ENCODE data around the gene GZF1.
A peak's percentile ranks its signal among the peaks of the same experiment; 100 is the strongest.
"Not testable (repeated sequence)": the region's sequence is repeated elsewhere in the genome, so short reads cannot be mapped to it uniquely, and the experiment has no call there.

The GZF1 gene

GRCh38 chr20:23340524-23340923, 21.5 kb upstream of the GZF1 start:
- TF ChIP-seq, protein P1, sequence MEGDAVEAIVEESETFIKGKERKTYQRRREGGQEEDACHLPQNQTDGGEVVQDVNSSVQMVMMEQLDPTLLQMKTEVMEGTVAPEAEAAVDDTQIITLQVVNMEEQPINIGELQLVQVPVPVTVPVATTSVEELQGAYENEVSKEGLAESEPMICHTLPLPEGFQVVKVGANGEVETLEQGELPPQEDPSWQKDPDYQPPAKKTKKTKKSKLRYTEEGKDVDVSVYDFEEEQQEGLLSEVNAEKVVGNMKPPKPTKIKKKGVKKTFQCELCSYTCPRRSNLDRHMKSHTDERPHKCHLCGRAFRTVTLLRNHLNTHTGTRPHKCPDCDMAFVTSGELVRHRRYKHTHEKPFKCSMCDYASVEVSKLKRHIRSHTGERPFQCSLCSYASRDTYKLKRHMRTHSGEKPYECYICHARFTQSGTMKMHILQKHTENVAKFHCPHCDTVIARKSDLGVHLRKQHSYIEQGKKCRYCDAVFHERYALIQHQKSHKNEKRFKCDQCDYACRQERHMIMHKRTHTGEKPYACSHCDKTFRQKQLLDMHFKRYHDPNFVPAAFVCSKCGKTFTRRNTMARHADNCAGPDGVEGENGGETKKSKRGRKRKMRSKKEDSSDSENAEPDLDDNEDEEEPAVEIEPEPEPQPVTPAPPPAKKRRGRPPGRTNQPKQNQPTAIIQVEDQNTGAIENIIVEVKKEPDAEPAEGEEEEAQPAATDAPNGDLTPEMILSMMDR (IDR thresholded peaks at IDR 0.05; ENCODE audit: insufficient read depth, low read length, missing control alignments), result peak; percentile 71
- CTCF ChIA-PET, result interaction anchor here (0.6 to 11.3 kb wide), 22 partner anchors 8 to 1002 kb away, joined by 3 to 245 read pairs (median 5); partner anchors contain the start of gene THBD
- no peak overlapping the region for H3K4me3 ChIP-seq (ENCODE audit: low read depth, low read length)
- POLR2A ChIA-PET, result interaction anchor here (1.0 to 1.1 kb wide), 2 partner anchors 10 to 289 kb away, joined by 3 to 4 read pairs; partner anchors contain the start of gene NXT1
- peak; percentile 21 for DNase-seq (ENCODE audit: low read depth, low spot score)

- H3K4me3 ChIP-seq (ENCODE audit: low read depth, low read length), result no peak overlapping the region
- no peak for DNase-seq (ENCODE audit: low read depth, low spot score)
- ChIA-PET POLR2A (interaction anchor here (1.0 kb wide), 1 partner anchor 9 kb away, joined by 4 read pairs; the partner anchor contains the start of gene NXT1), CTCF (interaction anchor here (0.6 to 11.3 kb wide), 20 partner anchors 7 to 1002 kb away, joined by 3 to 245 read pairs (median 6); partner anchors contain the start of gene THBD)
- TF ChIP-seq, protein P1 (IDR thresholded peaks at IDR 0.05; ENCODE audit: insufficient read depth, low read length, missing control alignments), result no peak
Observed at GRCh38 chr20:23341073-23341472, 20.9 kb upstream of the GZF1 start.

- no peak for DNase-seq (ENCODE audit: low read depth, low spot score)
- ChIA-PET POLR2A (no interaction called here), CTCF (interaction anchor here (7.4 to 11.3 kb wide), 2 partner anchors 293 to 651 kb away, joined by 50 to 245 read pairs; partner anchors contain the start of gene THBD)
- H3K4me3 ChIP-seq (ENCODE audit: low read depth, low read length), result no peak overlapping the region
- TF ChIP-seq, protein P1 (IDR thresholded peaks at IDR 0.05; ENCODE audit: insufficient read depth, low read length, missing control alignments), result no peak
Observed at GRCh38 chr20:23343590-23343989, 18.4 kb upstream of the GZF1 start.

DNA sequence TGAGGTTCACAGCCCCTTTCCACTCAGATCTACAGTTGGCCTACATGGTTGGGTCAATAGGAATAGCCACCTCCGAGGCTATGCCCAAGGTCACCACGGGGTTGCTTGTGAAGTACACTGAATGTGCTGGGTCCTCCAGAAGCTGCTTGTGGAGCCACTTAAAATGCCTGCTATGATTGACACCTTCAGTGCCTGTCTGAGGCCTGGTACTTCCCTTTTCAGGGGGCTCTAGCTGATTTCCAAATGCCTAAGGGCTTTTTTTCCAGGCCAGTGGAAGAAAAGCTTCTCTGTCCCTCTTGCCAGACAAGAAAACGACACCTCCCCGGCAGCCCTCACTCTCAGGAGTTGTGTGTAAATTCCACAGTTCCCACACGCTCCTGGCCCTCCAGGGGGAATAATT, 17.6 kb upstream of the GZF1 start:
- no peak for DNase-seq (ENCODE audit: low read depth, low spot score)
- POLR2A ChIA-PET, result interaction anchor here (0.5 kb wide), 1 partner anchor 187 kb away, joined by 3 read pairs; no protein-coding TSS in a partner anchor
- CTCF ChIA-PET, result interaction anchor here (1.7 to 11.3 kb wide), 2 partner anchors 293 to 651 kb away, joined by 5 to 245 read pairs; no protein-coding TSS in a partner anchor
- TF ChIP-seq, protein P1 (IDR thresholded peaks at IDR 0.05; ENCODE audit: insufficient read depth, low read length, missing control alignments), result no peak
- no peak overlapping the region for H3K4me3 ChIP-seq (ENCODE audit: low read depth, low read length)

- CTCF ChIA-PET, result interaction anchor here (1.1 to 1.2 kb wide), 2 partner anchors 14 to 654 kb away, joined by 3 read pairs; no protein-coding TSS in a partner anchor
- DNase-seq (ENCODE audit: low read depth, low spot score), result no peak
- H3K4me3 ChIP-seq (ENCODE audit: low read depth, low read length), result no peak overlapping the region
- TF ChIP-seq, protein P1 (IDR thresholded peaks at IDR 0.05; ENCODE audit: insufficient read depth, low read length, missing control alignments), result no peak
- POLR2A ChIA-PET, result no interaction called here
Observed at GRCh38 chr20:23346002-23346401, 16.0 kb upstream of the GZF1 start.

DNA sequence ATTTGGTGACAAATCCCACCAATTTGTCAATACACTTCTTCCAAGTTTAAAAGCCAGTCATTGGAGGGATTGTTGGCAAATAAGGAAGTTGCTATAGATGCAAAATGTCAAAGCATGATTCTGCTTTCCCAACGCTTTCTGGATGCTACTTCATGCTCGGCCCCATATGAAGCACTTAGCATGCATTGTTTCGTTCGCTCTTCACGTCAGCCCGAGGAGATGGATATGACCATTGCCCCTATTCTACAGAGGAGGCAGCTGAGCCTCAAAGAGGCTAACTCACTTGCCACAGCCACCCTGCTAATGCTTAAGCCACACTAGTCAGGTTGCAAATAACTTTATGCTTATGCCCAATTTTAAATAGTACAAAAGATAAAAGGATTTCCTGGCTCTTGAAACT, 14.2 kb upstream of the GZF1 start:
- POLR2A ChIA-PET, result no interaction called here
- no peak for DNase-seq (ENCODE audit: low read depth, low spot score)
- TF ChIP-seq, protein P1 (IDR thresholded peaks at IDR 0.05; ENCODE audit: insufficient read depth, low read length, missing control alignments), result no peak
- CTCF ChIA-PET, result interaction anchor here (0.6 to 4.2 kb wide), 3 partner anchors 9 to 1009 kb away, joined by 3 to 43 read pairs (median 4); no protein-coding TSS in a partner anchor
- H3K4me3 ChIP-seq (ENCODE audit: low read depth, low read length), result no peak overlapping the region

GRCh38 chr20:23348510-23348909, 13.5 kb upstream of the GZF1 start:
- H3K4me3 ChIP-seq (ENCODE audit: low read depth, low read length); POLR2A ChIA-PET; DNase-seq (ENCODE audit: low read depth, low spot score): not testable (repeated sequence)
- CTCF ChIA-PET, result interaction anchor here (1.4 to 4.2 kb wide), 4 partner anchors 10 to 657 kb away, joined by 4 to 43 read pairs (median 22); no protein-coding TSS in a partner anchor
